BE2C (cell line): ENCODE results near the gene HHAT.

ENCODE experiments used
- DNase-seq: peaks from one replicate; pipeline ENCODE4 v3.0.0-alpha.2; 2020
- H3K27me3 ChIP-seq: fragments of 250-450 bp; sonication (Bioruptor Pico); 2 replicates; pipeline ENCODE4 v1.5.1; 2020; ENCODE audit warnings: mild to moderate bottlenecking
- H3K36me3 ChIP-seq: fragments of 250-450 bp; sonication (Bioruptor Pico); 2 replicates; pipeline ENCODE4 v1.5.1; 2020; ENCODE audit warnings: mild to moderate bottlenecking
- H3K4me1 ChIP-seq: fragments of 250-450 bp; sonication (Bioruptor Pico); 2 replicates; pipeline ENCODE4 v1.5.1; 2020
- H3K4me3 ChIP-seq: 2 replicates; pipeline ENCODE4 v1.5.1; 2011; ENCODE audit warnings: low read depth, low read length
- H3K9me3 ChIP-seq: fragments of 250-450 bp; sonication (Bioruptor Pico); 2 replicates; pipeline ENCODE4 v1.5.1; 2020
- TF ChIP-seq, protein P1 (sequence below): IDR thresholded peaks from 2 replicates; pipeline ENCODE4 v1.5.1; 2012; ENCODE audit warnings: mild to moderate bottlenecking, low read depth, low read length

The HHAT gene

DNA sequence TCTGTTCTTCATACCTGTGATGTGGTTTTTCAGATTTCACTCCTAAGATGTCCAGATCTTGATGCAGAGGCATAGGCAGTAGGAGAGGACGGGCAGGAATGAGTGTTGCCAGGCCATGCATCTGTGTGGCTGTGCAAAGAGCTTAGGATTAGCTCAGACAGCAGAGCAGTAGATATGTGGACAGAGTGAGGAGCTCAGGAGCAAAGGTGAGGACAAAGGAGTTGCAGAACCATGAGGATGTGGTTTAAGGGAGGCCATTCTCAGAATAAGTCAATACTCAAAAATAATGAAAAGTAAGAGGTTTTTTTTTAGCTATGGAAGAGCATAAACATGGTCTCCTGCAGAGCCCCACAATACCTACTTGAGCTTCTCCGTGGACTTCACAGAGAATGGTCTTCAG, 158.3 kb downstream of the HHAT start:
- Histone ChIP-seq H3K27me3 (no peaks in the 10 kb centered on the region), H3K36me3 (no peaks in the 10 kb centered on the region), H3K9me3 (no peaks in the 10 kb centered on the region), H3K4me1 (no peaks in the 10 kb centered on the region), H3K4me3 (no peak overlapping the region)
- DNase-seq, result no peak
- TF ChIP-seq, protein P1, sequence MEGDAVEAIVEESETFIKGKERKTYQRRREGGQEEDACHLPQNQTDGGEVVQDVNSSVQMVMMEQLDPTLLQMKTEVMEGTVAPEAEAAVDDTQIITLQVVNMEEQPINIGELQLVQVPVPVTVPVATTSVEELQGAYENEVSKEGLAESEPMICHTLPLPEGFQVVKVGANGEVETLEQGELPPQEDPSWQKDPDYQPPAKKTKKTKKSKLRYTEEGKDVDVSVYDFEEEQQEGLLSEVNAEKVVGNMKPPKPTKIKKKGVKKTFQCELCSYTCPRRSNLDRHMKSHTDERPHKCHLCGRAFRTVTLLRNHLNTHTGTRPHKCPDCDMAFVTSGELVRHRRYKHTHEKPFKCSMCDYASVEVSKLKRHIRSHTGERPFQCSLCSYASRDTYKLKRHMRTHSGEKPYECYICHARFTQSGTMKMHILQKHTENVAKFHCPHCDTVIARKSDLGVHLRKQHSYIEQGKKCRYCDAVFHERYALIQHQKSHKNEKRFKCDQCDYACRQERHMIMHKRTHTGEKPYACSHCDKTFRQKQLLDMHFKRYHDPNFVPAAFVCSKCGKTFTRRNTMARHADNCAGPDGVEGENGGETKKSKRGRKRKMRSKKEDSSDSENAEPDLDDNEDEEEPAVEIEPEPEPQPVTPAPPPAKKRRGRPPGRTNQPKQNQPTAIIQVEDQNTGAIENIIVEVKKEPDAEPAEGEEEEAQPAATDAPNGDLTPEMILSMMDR, result no peak

DNA sequence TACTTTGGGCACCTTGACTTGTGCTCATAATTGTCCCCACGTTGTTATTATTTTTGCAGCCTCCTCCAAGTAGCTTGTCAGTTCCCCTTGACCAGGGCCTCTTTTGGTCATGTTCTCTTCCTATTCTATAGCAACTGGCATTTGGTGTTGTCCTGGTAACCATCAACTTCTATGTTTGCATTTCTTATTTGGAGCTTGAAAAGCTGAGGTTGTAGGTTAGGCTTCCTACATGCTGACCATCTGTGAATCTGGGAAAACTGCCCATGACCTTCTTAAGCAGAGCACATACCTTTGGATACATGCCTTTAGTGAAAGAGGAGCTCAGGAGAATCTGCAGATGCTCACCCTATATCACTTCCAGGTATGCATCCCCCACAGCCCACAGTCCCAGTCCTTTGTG, 160.8 kb downstream of the HHAT start:
- TF ChIP-seq, protein P1, result no peak
- DNase-seq, result no peak
- Histone ChIP-seq H3K9me3 (no peaks in the 10 kb centered on the region), H3K27me3 (no peaks in the 10 kb centered on the region), H3K36me3 (no peaks in the 10 kb centered on the region), H3K4me1 (no peaks in the 10 kb centered on the region), H3K4me3 (no peak overlapping the region)

DNA sequence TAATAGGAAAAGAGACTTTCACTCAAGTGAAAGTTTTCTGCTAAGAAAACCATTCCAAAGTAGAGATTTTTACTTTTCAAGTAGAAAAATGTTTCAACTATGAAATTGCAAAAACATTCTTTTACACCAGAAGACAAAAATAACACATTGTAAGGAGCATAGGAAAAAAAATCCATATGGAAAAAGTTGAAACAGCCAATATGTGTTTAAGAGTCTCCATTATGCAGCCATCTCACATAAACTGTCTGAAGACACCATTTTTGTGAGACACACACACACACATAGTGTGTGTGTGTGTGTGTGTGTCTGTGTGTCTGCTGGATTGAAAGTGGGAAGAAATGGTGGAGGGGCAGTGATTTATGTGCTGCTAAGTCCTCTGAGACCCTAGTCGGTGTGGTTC, 162.1 kb downstream of the HHAT start:
- H3K4me3 ChIP-seq, result no peak overlapping the region
- no peaks in the 10 kb centered on the region for H3K9me3 ChIP-seq
- no peaks in the 10 kb centered on the region for H3K27me3 ChIP-seq
- H3K36me3 ChIP-seq, result no peaks in the 10 kb centered on the region
- TF ChIP-seq, protein P1, result no peak
- no peaks in the 10 kb centered on the region for H3K4me1 ChIP-seq
- no peak for DNase-seq

DNA sequence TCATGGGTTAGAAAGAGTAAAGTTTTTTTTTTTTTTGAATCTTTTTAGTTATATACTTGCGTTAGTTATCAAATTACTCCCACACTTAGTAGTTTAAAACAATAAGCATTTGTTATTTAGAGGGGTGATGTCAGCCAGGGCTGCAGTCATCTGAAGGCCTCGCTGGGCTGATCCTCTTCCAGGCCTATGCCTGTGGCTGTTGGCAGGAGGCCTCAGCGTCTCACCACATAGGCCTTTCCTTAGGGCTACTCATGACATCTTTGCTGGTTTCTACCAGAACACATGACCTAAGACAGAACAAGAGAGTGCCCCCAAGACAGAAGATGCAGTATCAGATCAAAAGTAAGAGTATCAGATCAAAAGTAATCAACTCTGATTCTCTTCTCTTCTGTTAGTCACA, 167.4 kb downstream of the HHAT start:
- H3K36me3 ChIP-seq, result no peaks in the 10 kb centered on the region
- no peaks in the 10 kb centered on the region for H3K27me3 ChIP-seq
- no peak for DNase-seq
- H3K4me3 ChIP-seq, result no peak overlapping the region
- H3K9me3 ChIP-seq, result no peaks in the 10 kb centered on the region
- TF ChIP-seq, protein P1, result no peak
- no peaks in the 10 kb centered on the region for H3K4me1 ChIP-seq

DNA sequence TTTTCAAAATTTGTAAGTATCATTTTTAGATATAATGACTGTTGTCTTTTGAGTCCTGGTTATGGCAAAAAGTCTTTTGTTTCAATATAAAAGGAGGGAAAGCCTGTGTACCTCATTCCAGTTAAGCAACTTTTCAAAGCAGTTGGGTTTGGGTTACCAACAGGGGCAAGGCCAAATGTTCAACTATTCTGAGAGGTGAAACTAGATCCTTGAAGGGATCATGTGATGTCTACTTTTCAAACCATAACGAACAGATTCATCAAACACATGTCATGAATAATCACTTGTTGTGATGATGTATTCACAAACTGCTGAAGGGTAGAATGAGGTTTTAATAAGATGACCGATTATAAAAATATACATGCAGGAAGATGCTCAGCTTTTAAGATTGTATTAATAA, 171.3 kb downstream of the HHAT start:
- Histone ChIP-seq H3K4me1 (no peaks in the 10 kb centered on the region), H3K27me3 (no peaks in the 10 kb centered on the region), H3K4me3 (no peak overlapping the region), H3K9me3 (no peaks in the 10 kb centered on the region), H3K36me3 (no peaks in the 10 kb centered on the region)
- DNase-seq, result no peak
- TF ChIP-seq, protein P1, result no peak

DNA sequence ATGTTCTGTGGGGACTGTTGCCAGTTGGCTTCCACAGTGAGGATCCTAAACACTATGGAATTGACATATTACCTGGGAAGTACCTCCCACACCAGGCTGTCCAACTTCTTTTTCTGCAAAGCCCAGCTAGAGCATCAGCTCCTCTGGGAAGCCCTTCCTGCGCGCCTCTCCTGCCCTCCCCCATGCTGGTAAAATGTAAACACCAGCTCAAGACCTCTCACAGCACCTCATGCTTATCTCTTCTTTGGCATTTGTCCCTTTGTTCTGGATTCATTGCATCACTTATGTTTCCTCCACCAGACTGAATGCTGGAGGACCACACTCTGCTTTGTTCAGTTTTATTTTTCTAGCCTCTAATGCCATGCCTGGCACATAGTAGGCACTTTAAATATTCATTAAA, 172.1 kb downstream of the HHAT start:
- no peak for DNase-seq
- Histone ChIP-seq H3K36me3 (no peaks in the 10 kb centered on the region), H3K4me3 (no peak overlapping the region), H3K4me1 (no peaks in the 10 kb centered on the region; the same call in 1 of the 2 replicates), H3K9me3 (no peaks in the 10 kb centered on the region), H3K27me3 (no peaks in the 10 kb centered on the region)
- TF ChIP-seq, protein P1, result no peak
